K562 (cell line): ENCODE data around the gene PRELID3B. TPM values are rescaled to one million over a fixed set of nuclear protein-coding genes. Genes with fewer than 3 reads are reported as not detected.

Experiments used
- CREB1 ChIP-seq, 2 experiments: sonication (generic) in 1 of 2; formaldehyde crosslinking in 1 of 2; IDR thresholded peaks; 2 replicates each; pipeline versions ENCODE4 v1.6.1 to v1.8.0; 2012 to 2022; ENCODE audit warnings: inconsistent platforms in 1 of 2, mild to moderate bottlenecking in 1 of 2, missing genetic modification reagents in 1 of 2, moderate library complexity in 1 of 2
- GABPA ChIP-seq: fragments of 200-800 bp; sonication (Bioruptor generic); conservative IDR thresholded peaks from 2 replicates; pipeline ENCODE4 v1.6.1; 2016; ENCODE audit warnings: low read depth, missing genetic modification characterization, missing compliant biosample characterization
- KDM5B ChIP-seq: fragments of 200-600 bp; sonication (generic); IDR thresholded peaks from 2 replicates; pipeline ENCODE4 v1.6.1; 2012; ENCODE audit warnings: low read depth, mild to moderate bottlenecking, moderate library complexity, low read length, control low read depth, inconsistent platforms; ENCODE audit not compliant: insufficient replicate concordance
- MYC ChIP-seq, 2 experiments: fragments of 250-450 bp in 1 of 2; sonication (Bioruptor Pico) in 1 of 2; IDR thresholded peaks; 2 replicates each; pipeline versions ENCODE4 v1.5.1 to v1.6.1; 2012 to 2021; ENCODE audit warnings: low read depth in 2 of 2, borderline replicate concordance in 1 of 2, improper control_type of control experiment in 1 of 2, low read length in 1 of 2, mild to moderate bottlenecking in 1 of 2, moderate library complexity in 1 of 2
- NEUROD1 ChIP-seq: fragments of 150-350 bp; IDR thresholded peaks from 2 replicates; pipeline ENCODE4 v1.6.1; 2014; ENCODE audit warnings: borderline replicate concordance, low read length, low read depth; ENCODE audit not compliant: partially characterized antibody
- PCBP1 ChIP-seq: fragments of 200-400 bp; formaldehyde crosslinking; IDR thresholded peaks from 2 replicates; pipeline ENCODE4 v1.6.1; 2018; ENCODE audit warnings: mild to moderate bottlenecking, low read depth, low read length; ENCODE audit not compliant: poor library complexity, severe bottlenecking
- POLR2G ChIP-seq: fragments of 200-400 bp; formaldehyde crosslinking; IDR thresholded peaks from 2 replicates; pipeline ENCODE4 v1.6.1; 2017; ENCODE audit warnings: low read depth, mild to moderate bottlenecking, antibody characterized with exemption, low read length, moderate library complexity
- RBFOX2 ChIP-seq: fragments of 200-400 bp; formaldehyde crosslinking; IDR thresholded peaks from 2 replicates; pipeline ENCODE4 v1.6.1; 2017; ENCODE audit warnings: low read depth, mild to moderate bottlenecking, low read length, moderate library complexity
- SIRT6 ChIP-seq: IDR thresholded peaks from one replicate; pipeline ENCODE4 v1.6.1; 2012; ENCODE audit warnings: low read depth, mild to moderate bottlenecking, control low read depth, inconsistent platforms, low read length, moderate library complexity
- TBP ChIP-seq: optimal IDR thresholded peaks from 2 replicates; pipeline ENCODE3; 2011; ENCODE audit warnings: low read depth, low read length, improper control_type of control experiment
- TEAD4 ChIP-seq, 2 experiments: sonication (generic) in 1 of 2; formaldehyde crosslinking in 1 of 2; IDR thresholded peaks; 2 replicates each; pipeline versions ENCODE4 v1.6.1 to v1.8.0; 2012 to 2022; ENCODE audit warnings: borderline replicate concordance in 1 of 2, inconsistent platforms in 1 of 2, low read length in 1 of 2, mild to moderate bottlenecking in 1 of 2, missing genetic modification reagents in 1 of 2
- polyA plus RNA-seq, 8 experiments: library from polyadenylated mRNA; depleted of rRNA in 4 of 8; stranded (reverse) in 5 of 8; unstranded in 3 of 8; fragments of >200 nt; fragmentation: Nextera tagmentation in 2 of 8; fragmentation: Illumina TruSeq in 1 of 8; extraction: Ambion mirVana in 2 of 8; extraction: Trizol in 1 of 8; gene quantifications; 2 replicates each; pipeline versions ENCODE4 v1.2.1 to v1.2.3, GENCODE V29; 2011 to 2014; ENCODE audit warnings: inconsistent platforms in 1 of 8, missing spikeins in 1 of 8
- total RNA-seq, 7 experiments: library from RNA; depleted of rRNA in 6 of 7; stranded (reverse); fragments of >200 nt in 6 of 7; fragmentation: Illumina TruSeq in 2 of 7; extraction: Trizol in 2 of 7; gene quantifications; 2 replicates each; pipeline versions ENCODE4 v1.2.1 to v1.2.3, GENCODE V29; 2011 to 2021; ENCODE audit warnings: low replicate concordance in 1 of 7
- TF ChIP-seq, protein P1 (sequence below): IDR thresholded peaks from 2 replicates; pipeline ENCODE4 v1.6.1; 2011; ENCODE audit warnings: borderline replicate concordance, low read depth, mild to moderate bottlenecking, moderate library complexity, low read length; ENCODE audit not compliant: insufficient read depth, poor library complexity, severe bottlenecking
- TF ChIP-seq, protein P2 (sequence below): fragments of 200-800 bp; sonication (Bioruptor generic); IDR thresholded peaks from 2 replicates; pipeline ENCODE4 v1.6.1; 2017; ENCODE audit warnings: missing genetic modification characterization, missing compliant biosample characterization

The PRELID3B gene
- total and polyA plus RNA-seq, 9 of the 15 experiments (the other 6 are each of a cell fraction or from before 2014, with no cell fraction given) = 77.0 to 186 (median 101) TPM

DNA sequence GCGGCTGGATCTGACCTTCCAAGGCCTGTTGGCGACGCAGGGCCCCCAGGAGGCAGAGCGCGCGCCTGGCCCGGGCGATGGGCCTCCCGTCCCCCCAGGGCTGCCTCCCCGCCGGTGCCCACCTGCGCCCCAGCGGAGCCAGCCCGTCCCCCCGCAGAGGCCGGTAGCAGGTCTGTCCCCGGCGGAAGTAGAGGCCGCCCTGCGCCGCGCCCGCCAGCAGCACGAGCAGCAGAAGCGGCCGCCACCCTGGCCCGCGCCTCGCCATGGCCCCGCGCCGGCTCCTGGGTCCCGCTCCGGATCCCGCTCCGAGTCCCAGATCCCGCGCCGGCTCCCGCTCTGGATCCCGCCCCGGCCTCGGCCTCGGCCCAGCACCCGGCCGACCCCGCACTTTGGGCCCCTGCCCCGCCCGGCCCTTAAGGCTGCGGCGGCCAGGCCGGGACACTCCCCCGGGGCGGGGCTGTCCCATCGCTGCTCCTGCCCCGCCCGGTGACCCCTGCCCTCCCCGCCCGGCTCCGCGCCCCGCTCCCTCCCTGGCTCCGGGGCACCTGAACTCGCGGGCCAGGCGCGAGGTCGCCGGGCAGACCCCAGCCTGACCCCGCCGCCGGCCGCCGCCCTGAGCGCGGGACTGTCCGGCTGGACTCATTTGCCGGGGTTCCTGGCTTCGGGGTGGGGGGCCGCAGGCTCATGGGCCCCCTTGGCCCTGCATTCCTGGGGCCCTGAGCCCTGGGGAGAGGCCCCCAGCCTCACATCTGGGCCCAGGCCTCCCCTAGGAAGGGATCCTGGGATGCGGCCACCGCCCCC is 35.5 kb downstream of the PRELID3B start, which contains the start of gene CTSZ (continued):
- peak; percentile 80 for TF ChIP-seq RBFOX2
- TF ChIP-seq, protein P1, sequence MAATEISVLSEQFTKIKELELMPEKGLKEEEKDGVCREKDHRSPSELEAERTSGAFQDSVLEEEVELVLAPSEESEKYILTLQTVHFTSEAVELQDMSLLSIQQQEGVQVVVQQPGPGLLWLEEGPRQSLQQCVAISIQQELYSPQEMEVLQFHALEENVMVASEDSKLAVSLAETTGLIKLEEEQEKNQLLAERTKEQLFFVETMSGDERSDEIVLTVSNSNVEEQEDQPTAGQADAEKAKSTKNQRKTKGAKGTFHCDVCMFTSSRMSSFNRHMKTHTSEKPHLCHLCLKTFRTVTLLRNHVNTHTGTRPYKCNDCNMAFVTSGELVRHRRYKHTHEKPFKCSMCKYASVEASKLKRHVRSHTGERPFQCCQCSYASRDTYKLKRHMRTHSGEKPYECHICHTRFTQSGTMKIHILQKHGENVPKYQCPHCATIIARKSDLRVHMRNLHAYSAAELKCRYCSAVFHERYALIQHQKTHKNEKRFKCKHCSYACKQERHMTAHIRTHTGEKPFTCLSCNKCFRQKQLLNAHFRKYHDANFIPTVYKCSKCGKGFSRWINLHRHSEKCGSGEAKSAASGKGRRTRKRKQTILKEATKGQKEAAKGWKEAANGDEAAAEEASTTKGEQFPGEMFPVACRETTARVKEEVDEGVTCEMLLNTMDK = peak; percentile 18
- peak; percentile 48 for TF ChIP-seq TBP
- TF ChIP-seq, protein P2, sequence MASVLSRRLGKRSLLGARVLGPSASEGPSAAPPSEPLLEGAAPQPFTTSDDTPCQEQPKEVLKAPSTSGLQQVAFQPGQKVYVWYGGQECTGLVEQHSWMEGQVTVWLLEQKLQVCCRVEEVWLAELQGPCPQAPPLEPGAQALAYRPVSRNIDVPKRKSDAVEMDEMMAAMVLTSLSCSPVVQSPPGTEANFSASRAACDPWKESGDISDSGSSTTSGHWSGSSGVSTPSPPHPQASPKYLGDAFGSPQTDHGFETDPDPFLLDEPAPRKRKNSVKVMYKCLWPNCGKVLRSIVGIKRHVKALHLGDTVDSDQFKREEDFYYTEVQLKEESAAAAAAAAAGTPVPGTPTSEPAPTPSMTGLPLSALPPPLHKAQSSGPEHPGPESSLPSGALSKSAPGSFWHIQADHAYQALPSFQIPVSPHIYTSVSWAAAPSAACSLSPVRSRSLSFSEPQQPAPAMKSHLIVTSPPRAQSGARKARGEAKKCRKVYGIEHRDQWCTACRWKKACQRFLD = 0 out of 2 replicates have a peak, but pooled peaks have one; percentile 24
- no peak for TF ChIP-seq TEAD4 (IDR thresholded peaks at IDR 0.05; ENCODE audit: low read length)
- TF ChIP-seq TEAD4 (CRISPR knock-in tag; IDR thresholded peaks at IDR 0.05; ENCODE audit: borderline replicate concordance) = no peak
- TF ChIP-seq KDM5B = peak; percentile 66
- TF ChIP-seq MYC (IDR thresholded peaks at IDR 0.05; ENCODE audit: low read depth, low read length) = peak; percentile 54; the same call in 1 of the 2 replicates
- TF ChIP-seq MYC (CRISPR knock-in tag; IDR thresholded peaks at IDR 0.05; ENCODE audit: borderline replicate concordance, low read depth) = no peak
- peak; percentile 68 for TF ChIP-seq GABPA (tag)
- TF ChIP-seq POLR2G = peak; percentile 87
- peak; percentile 47 for TF ChIP-seq PCBP1
- TF ChIP-seq CREB1 (IDR thresholded peaks at IDR 0.05) = 0 out of 2 replicates have a peak, but pooled peaks have one; percentile 25
- no peak for TF ChIP-seq CREB1 (CRISPR knock-in tag; IDR thresholded peaks at IDR 0.05)
- no peak for TF ChIP-seq SIRT6
- peak; percentile 25 for TF ChIP-seq NEUROD1
